Right lung (tissue), 10 donors: ENCODE measurements around the gene BTBD6. TPM values are rescaled to one million over a fixed set of nuclear protein-coding genes. Genes with fewer than 3 reads are reported as not detected.

Source experiments
- DNase-seq, 2 donors: peaks; one replicate each; pipeline ENCODE4 v3.0.0-alpha.2; 2013
- long read RNA-seq, 8 donors: transcript quantifications; one replicate each; lab custom pipeline, GENCODE V29; 2026
- polyA plus RNA-seq, 5 donors: library from polyadenylated mRNA; unstranded; fragments of 120-200 nt; gene quantifications; one replicate each; pipeline versions ENCODE4 v1.2.1 to v1.2.3, GENCODE V29; 2013; ENCODE audit warnings: inconsistent platforms in 1 of 5, low replicate concordance in 1 of 5; ENCODE audit not compliant: insufficient read length in 5 of 5, insufficient read depth in 1 of 5

Gene BTBD6
- 10 to 100 TPM; 29.8 to 47.8 (median 37.3) TPM for polyA plus RNA-seq
- long read RNA-seq, donor 1, transcript BTBD6-203 (4 exons, 2,176 nt) = major isoform, 21 of 29 reads
- long read RNA-seq, donor 1, partial matches to known transcripts = 0 of 29 reads
- long read RNA-seq, donor 1, other reads (novel, unspliced or antisense) = 0 of 29 reads
- long read RNA-seq, donor 2, transcript BTBD6-203 (4 exons, 2,176 nt) = major isoform, 7 of 10 reads
- long read RNA-seq, donor 2, partial matches to known transcripts = 0 of 10 reads
- long read RNA-seq, donor 2, other reads (novel, unspliced or antisense) = 0 of 10 reads
- long read RNA-seq, donor 3, transcript BTBD6-203 (4 exons, 2,176 nt) = major isoform, 18 of 27 reads
- long read RNA-seq, donor 3, partial matches to known transcripts = 0 of 27 reads
- long read RNA-seq, donor 3, other reads (novel, unspliced or antisense) = 0 of 27 reads
- long read RNA-seq, donor 4, transcript BTBD6-203 (4 exons, 2,176 nt) = major isoform, 12 of 21 reads
- long read RNA-seq, donor 4, partial matches to known transcripts = 6 of 21 reads
- long read RNA-seq, donor 4, other reads (novel, unspliced or antisense) = 0 of 21 reads
- long read RNA-seq, donor 5, transcript BTBD6-204 (3 exons, 2,195 nt) = minor isoform, 11 of 28 reads
- long read RNA-seq, donor 5, transcript BTBD6-203 (4 exons, 2,176 nt) = major isoform, 13 of 28 reads
- long read RNA-seq, donor 5, partial matches to known transcripts = 0 of 28 reads
- long read RNA-seq, donor 5, other reads (novel, unspliced or antisense) = 0 of 28 reads
- long read RNA-seq, donor 6, transcript BTBD6-203 (4 exons, 2,176 nt) = major isoform, 20 of 28 reads
- long read RNA-seq, donor 6, partial matches to known transcripts = 0 of 28 reads
- long read RNA-seq, donor 6, other reads (novel, unspliced or antisense) = 0 of 28 reads
- long read RNA-seq, donor 7, transcript BTBD6-203 (4 exons, 2,176 nt) = major isoform, 13 of 33 reads
- long read RNA-seq, donor 7, partial matches to known transcripts = 13 of 33 reads
- long read RNA-seq, donor 7, other reads (novel, unspliced or antisense) = 0 of 33 reads
- long read RNA-seq, donor 8, transcript BTBD6-203 (4 exons, 2,176 nt) = major isoform, 12 of 22 reads
- long read RNA-seq, donor 8, partial matches to known transcripts = 7 of 22 reads
- long read RNA-seq, donor 8, other reads (novel, unspliced or antisense) = 0 of 22 reads

GRCh38 chr14:105248368-105249181, at the start of gene BTBD6:
TSS of gene BTBD6 (plus strand) at chr14:105248533. CDS start at chr14:105248712, 179 bp downstream.
- peak; percentile 85 to 86 for DNase-seq

- DNase-seq = no peak
Measured at GRCh38 chr14:105198588-105198987, 49.7 kb upstream of the BTBD6 start.

- no peak for DNase-seq
Measured at GRCh38 chr14:105199093-105199492, 49.2 kb upstream of the BTBD6 start.

- DNase-seq = no peak
Measured at GRCh38 chr14:105200074-105200473, 48.3 kb upstream of the BTBD6 start.

GRCh38 chr14:105200641-105201040, 47.7 kb upstream of the BTBD6 start:
- no peak for DNase-seq

GRCh38 chr14:105201156-105201924, 47.0 kb upstream of the BTBD6 start:
- DNase-seq = no peak

GRCh38 chr14:105201925-105202513, 46.3 kb upstream of the BTBD6 start:
- DNase-seq = no peak

- peak in 1 of 2 donors; percentile 59 for DNase-seq
Measured at GRCh38 chr14:105203057-105203531, 45.2 kb upstream of the BTBD6 start.

- no peak for DNase-seq
Measured at GRCh38 chr14:105203701-105204100, 44.6 kb upstream of the BTBD6 start.

GRCh38 chr14:105204206-105204930, 44.0 kb upstream of the BTBD6 start:
- DNase-seq = no peak

GRCh38 chr14:105204931-105205672, 43.2 kb upstream of the BTBD6 start:
- no peak for DNase-seq

- no peak for DNase-seq
Measured at GRCh38 chr14:105205673-105206208, 42.6 kb upstream of the BTBD6 start.

GRCh38 chr14:105206873-105207272, 41.5 kb upstream of the BTBD6 start:
- no peak for DNase-seq

- DNase-seq = no peak
Measured at GRCh38 chr14:105207460-105207901, 40.9 kb upstream of the BTBD6 start.

- DNase-seq = no peak
Measured at GRCh38 chr14:105207996-105208737, 40.2 kb upstream of the BTBD6 start.

- no peak for DNase-seq
Measured at GRCh38 chr14:105208738-105209075, 39.6 kb upstream of the BTBD6 start.

- DNase-seq = no peak
Measured at GRCh38 chr14:105209091-105209490, 39.2 kb upstream of the BTBD6 start.
